Thyroid gland (tissue), 4 donors: ENCODE measurements around the gene ARHGAP28. TPM values are rescaled to one million over a fixed set of nuclear protein-coding genes. Genes with fewer than 3 reads are reported as not detected.
"Not testable (repeated sequence)": the region's sequence is repeated elsewhere in the genome, so short reads cannot be mapped to it uniquely, and the experiment has no call there.

ENCODE experiments used
- DNase-seq, 2 donors: peaks; one replicate each; pipeline ENCODE4 v3.0.0-alpha.2; 2019
- H3K27ac ChIP-seq, 3 donors: fragments of 200-600 bp; sonication (generic); 1 replicate in 2 of 3; 2 replicates in 1 of 3; pipeline ENCODE4 v1.5.1; 2016 to 2019; ENCODE audit warnings: mild to moderate bottlenecking in 1 of 3, moderate library complexity in 1 of 3
- H3K27me3 ChIP-seq: fragments of 200-600 bp; sonication (generic); one replicate; pipeline ENCODE4 v1.5.1; 2019
- H3K36me3 ChIP-seq, 2 donors: fragments of 200-600 bp; sonication (generic); one replicate each; pipeline ENCODE4 v1.5.1; 2016 to 2019
- H3K4me1 ChIP-seq, 2 donors: fragments of 200-600 bp; sonication (generic); one replicate each; pipeline ENCODE4 v1.5.1; 2017 to 2019
- H3K4me3 ChIP-seq, 3 donors: fragments of 200-600 bp; sonication (generic); replicated peaks in 1 of 3; 1 replicate in 2 of 3; 2 replicates in 1 of 3; pipeline ENCODE4 v1.5.1; 2016; ENCODE audit warnings: mild to moderate bottlenecking in 1 of 3
- H3K9me3 ChIP-seq: fragments of 200-600 bp; sonication (generic); one replicate; pipeline ENCODE4 v1.5.1; 2017
- CTCF ChIP-seq, 6 experiments: fragments of 200-600 bp in 3 of 6; fragments of 450-650 bp in 3 of 6; sonication (generic) in 3 of 6; IDR thresholded peaks; one replicate each; pipeline ENCODE4 v1.5.1; 2016 to 2019; ENCODE audit warnings: antibody characterized with exemption in 6 of 6, mild to moderate bottlenecking in 2 of 6, inconsistent platforms in 1 of 6, moderate library complexity in 1 of 6
- POLR2A ChIP-seq, 2 donors: fragments of 450-650 bp; IDR thresholded peaks; one replicate each; pipeline ENCODE4 v1.6.1; 2017; ENCODE audit warnings: antibody characterized with exemption in 2 of 2, mild to moderate bottlenecking in 2 of 2, moderate library complexity in 1 of 2
- WGBS, 2 donors: methylation state at CpG; one replicate each; pipeline ENCODE4 v1.1.5; 2017; 5-methylcytosine and 5-hydroxymethylcytosine counted together
- intact Hi-C: fragments of 100-400 bp; cut with DNase I; formaldehyde crosslinking; loops from one replicate; pipeline ENCODE4 v1.15.1; 2023
- total RNA-seq, 4 donors: library from RNA; depleted of rRNA; stranded (reverse); fragments of >200 nt; gene quantifications; one replicate each; pipeline ENCODE4 v1.2.3, GENCODE V29; 2016

Gene ARHGAP28
- total RNA-seq, 4 donors from 2014 or later = 2.8 to 26.5 (median 9.1) TPM

DNA sequence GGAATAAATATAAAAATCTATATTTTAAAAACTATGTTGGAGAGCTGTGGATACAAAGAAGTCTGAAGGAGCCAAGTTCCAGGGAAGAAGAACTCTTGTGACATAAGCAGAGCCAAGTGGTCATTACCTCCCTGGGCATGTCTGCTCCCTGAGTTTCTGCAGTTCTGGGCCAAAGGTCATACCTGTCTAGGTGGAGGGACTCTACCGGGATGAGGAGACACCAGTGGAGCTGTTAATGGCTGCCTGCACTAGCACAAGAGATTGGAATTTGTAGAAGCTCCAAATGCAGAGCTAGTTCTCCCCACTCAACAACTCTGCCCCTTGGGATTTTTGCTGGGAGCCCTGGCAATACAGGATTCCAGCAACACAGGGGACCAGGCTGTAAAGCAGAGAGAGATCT is 89.8 kb downstream of the ARHGAP28 start:
- Histone ChIP-seq H3K4me1 (peaks cover 7 to 9% of the 10 kb centered on the region in 2 donors), H3K9me3 (no peaks in the 10 kb centered on the region), H3K27me3 (no peaks in the 10 kb centered on the region), H3K36me3 (no peaks in the 10 kb centered on the region), H3K27ac (no peak overlapping the region), H3K4me3 (no peak overlapping the region)
- no peak for DNase-seq
- intact Hi-C loops = no loop called here
- WGBS, 2 donors = 48 to 60% methylated on average over 1 of the region's 1 CpG
- no peak for TF ChIP-seq CTCF (IDR thresholded peaks at IDR 0.05)
- TF ChIP-seq POLR2A (IDR thresholded peaks at IDR 0.05) = no peak

GRCh38 chr18:6820314-6820713 is 90.8 kb downstream of the ARHGAP28 start:
- TF ChIP-seq CTCF (IDR thresholded peaks at IDR 0.05) = no peak

DNA sequence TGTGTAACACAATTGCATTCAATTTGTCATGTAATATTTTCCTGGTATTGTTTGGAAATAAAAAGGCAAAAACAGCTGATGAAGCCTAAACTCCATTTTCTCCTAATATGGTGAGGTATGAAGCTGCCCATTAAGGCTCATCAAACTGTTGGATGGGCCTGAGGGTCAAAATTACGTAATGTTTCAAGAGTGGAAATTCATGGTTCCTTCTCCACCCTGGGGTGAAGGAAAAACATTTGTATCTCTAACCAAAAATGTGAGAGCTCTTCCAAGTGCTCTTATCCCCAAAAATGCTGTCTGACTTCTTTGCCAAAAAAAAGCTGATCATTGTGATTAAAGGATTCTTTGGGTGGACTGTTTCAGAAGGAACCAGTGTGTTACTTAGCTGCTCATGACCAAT is 91.8 kb downstream of the ARHGAP28 start:
- Histone ChIP-seq H3K36me3 (no peaks in the 10 kb centered on the region), H3K9me3 (no peaks in the 10 kb centered on the region), H3K27ac (peak overlapping the region in 1 of 3 donors; percentile 18), H3K4me3 (no peak overlapping the region), H3K4me1 (peaks cover 13 to 18% of the 10 kb centered on the region in 2 donors), H3K27me3 (no peaks in the 10 kb centered on the region)
- DNase-seq = no peak
- 61 to 79% methylated on average over 1 of the region's 1 CpG for WGBS, 2 donors
- intact Hi-C loops = no loop called here
- TF ChIP-seq POLR2A (IDR thresholded peaks at IDR 0.05) = no peak

More at GRCh38 chr18:6820314-6820713, 90.8 kb downstream of the ARHGAP28 start:
- Histone ChIP-seq H3K9me3 (no peaks in the 10 kb centered on the region), H3K27me3 (no peaks in the 10 kb centered on the region), H3K4me1 (peaks cover 7 to 9% of the 10 kb centered on the region in 2 donors), H3K4me3 (no peak overlapping the region), H3K36me3 (no peaks in the 10 kb centered on the region), H3K27ac (no peak overlapping the region)
- DNase-seq = no peak
- intact Hi-C loops = no loop called here

DNA sequence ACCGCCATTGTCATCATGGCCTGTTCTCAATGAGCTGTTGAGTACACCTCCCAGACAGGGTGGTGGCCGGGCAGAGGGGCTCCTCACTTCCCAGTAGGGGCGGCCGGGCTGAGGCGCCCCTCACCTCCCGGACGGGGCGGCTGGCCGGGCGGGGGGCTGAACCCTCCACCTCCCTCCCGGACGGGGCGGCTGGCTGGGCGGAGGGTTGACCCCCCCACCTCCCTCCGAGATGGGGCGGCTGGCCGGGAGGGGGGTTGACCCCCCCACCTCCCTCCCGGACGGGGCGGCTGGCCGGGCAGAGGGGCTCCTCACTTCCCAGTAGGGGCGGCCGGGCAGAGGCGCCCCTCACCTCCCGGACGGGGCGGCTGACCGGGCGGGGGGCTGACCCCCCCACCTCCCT is 97.6 kb downstream of the ARHGAP28 start:
- H3K27ac ChIP-seq, DNase-seq, intact Hi-C loops, H3K36me3 ChIP-seq, H3K9me3 ChIP-seq, H3K4me3 ChIP-seq, H3K27me3 ChIP-seq, H3K4me1 ChIP-seq: not testable (repeated sequence)
- WGBS, 2 donors = 93% methylated on average over 2 to 6 of the region's 29 CpGs

- H3K4me1 ChIP-seq, H3K36me3 ChIP-seq, H3K9me3 ChIP-seq, H3K4me3 ChIP-seq, H3K27ac ChIP-seq, H3K27me3 ChIP-seq, intact Hi-C loops, DNase-seq: not testable (repeated sequence)
- WGBS, 2 donors = 96% methylated on average over 16 of the region's 30 CpGs; no CpG with 5 or more reads in 1 of the 2 donors
These were observed 98.0 kb downstream of the ARHGAP28 start for GRCh38 chr18:6827566-6827965.

DNA sequence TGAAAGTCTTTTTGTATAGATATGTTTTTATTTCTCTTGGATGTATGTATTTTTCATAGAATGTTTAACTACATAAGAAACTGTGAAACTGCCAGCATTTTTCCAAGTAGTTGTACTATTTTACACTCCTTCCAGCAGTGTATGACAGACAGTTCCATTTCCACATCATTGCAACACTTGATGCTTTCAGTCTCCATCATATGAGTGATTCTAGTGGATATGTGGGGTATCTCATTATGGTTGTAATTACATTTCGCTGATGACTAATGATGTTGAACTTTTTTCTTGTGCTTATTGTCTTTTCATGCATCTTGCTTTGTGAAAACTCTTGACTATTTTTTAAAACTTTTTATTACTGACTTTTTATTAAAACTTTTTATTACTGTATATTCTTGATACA is 101.4 kb downstream of the ARHGAP28 start:
- H3K9me3 ChIP-seq = no peaks in the 10 kb centered on the region
- intact Hi-C loops = no loop called here
- DNase-seq = no peak
- no peak for TF ChIP-seq POLR2A (IDR thresholded peaks at IDR 0.05)
- TF ChIP-seq CTCF (IDR thresholded peaks at IDR 0.05) = no peak
- H3K4me3 ChIP-seq = no peak overlapping the region
- H3K36me3 ChIP-seq = no peaks in the 10 kb centered on the region
- no peaks in the 10 kb centered on the region for H3K27me3 ChIP-seq
- H3K4me1 ChIP-seq = peaks cover 3% of the 10 kb centered on the region in 2 donors
- WGBS, 2 donors = 91 to 94% methylated on average over 1 of the region's 1 CpG
- H3K27ac ChIP-seq = no peak overlapping the region

- Histone ChIP-seq H3K27ac (no peak overlapping the region), H3K27me3 (no peaks in the 10 kb centered on the region), H3K4me1 (no peaks in the 10 kb centered on the region), H3K36me3 (no peaks in the 10 kb centered on the region), H3K9me3 (no peaks in the 10 kb centered on the region), H3K4me3 (no peak overlapping the region)
- intact Hi-C loops = no loop called here
- DNase-seq = no peak
- WGBS, 2 donors = 94 to 96% methylated on average over 1 of the region's 1 CpG
- TF ChIP-seq CTCF (IDR thresholded peaks at IDR 0.05) = no peak
- no peak for TF ChIP-seq POLR2A (IDR thresholded peaks at IDR 0.05)
These were observed 105.8 kb downstream of the ARHGAP28 start for GRCh38 chr18:6835345-6835744.
